SU-DHL-6 (cell line): ENCODE data around the gene EPHA6.

ENCODE experiments used
- EZH2phosphoT487 ChIP-seq: fragments of 200-600 bp; sonication (generic), shearing (Covaris generic); conservative IDR thresholded peaks from 2 replicates; pipeline ENCODE4 v1.6.1; 2018; ENCODE audit warnings: mild to moderate bottlenecking, antibody characterized with exemption, low read length, moderate library complexity, mixed read lengths
- TF ChIP-seq, protein P1 (sequence below): fragments of 200-600 bp; sonication (generic); IDR thresholded peaks from one replicate; pipeline ENCODE4 v1.5.1; 2017; ENCODE audit warnings: antibody characterized with exemption, mild to moderate bottlenecking, low read length, moderate library complexity; ENCODE audit not compliant: insufficient read depth, poor library complexity, severe bottlenecking

DNA sequence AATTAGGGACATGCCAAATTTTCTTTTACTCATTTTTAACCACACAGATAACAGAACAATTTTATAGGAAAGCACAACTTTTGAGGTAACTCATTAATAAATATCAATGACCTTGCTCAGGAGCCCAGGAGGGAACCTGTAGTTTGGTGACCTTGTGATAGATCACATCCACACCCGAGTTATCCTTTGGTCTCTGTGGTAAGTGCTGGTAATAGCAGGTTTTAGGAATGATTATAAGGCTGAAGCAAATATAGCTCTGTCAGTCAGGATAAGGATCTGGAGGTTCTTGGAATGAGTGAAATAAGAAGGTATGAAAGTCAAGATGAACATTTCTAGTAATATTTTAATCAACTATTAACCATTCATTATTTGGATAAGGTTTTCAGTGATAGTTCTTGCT is 46.5 kb downstream of the EPHA6 start:
- TF ChIP-seq, protein P1, sequence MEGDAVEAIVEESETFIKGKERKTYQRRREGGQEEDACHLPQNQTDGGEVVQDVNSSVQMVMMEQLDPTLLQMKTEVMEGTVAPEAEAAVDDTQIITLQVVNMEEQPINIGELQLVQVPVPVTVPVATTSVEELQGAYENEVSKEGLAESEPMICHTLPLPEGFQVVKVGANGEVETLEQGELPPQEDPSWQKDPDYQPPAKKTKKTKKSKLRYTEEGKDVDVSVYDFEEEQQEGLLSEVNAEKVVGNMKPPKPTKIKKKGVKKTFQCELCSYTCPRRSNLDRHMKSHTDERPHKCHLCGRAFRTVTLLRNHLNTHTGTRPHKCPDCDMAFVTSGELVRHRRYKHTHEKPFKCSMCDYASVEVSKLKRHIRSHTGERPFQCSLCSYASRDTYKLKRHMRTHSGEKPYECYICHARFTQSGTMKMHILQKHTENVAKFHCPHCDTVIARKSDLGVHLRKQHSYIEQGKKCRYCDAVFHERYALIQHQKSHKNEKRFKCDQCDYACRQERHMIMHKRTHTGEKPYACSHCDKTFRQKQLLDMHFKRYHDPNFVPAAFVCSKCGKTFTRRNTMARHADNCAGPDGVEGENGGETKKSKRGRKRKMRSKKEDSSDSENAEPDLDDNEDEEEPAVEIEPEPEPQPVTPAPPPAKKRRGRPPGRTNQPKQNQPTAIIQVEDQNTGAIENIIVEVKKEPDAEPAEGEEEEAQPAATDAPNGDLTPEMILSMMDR, result no peak
- no peak for TF ChIP-seq EZH2phosphoT487
